Endodermal cell (in vitro differentiated cells): Measurements from ENCODE around the gene ZDHHC4. TPM values are rescaled to one million over a fixed set of nuclear protein-coding genes. Genes with fewer than 3 reads are reported as not detected.
"Not testable (repeated sequence)": the region's sequence is repeated elsewhere in the genome, so short reads cannot be mapped to it uniquely, and the experiment has no call there.

ENCODE experiments used
- DNase-seq: peaks from one replicate; pipeline ENCODE4 v3.0.0-alpha.2; 2017
- H3K27ac ChIP-seq: 2 replicates; pipeline ENCODE4 v1.5.1; 2013; ENCODE audit warnings: mild to moderate bottlenecking, low read depth, low read length, moderate library complexity
- H3K27me3 ChIP-seq: 2 replicates; pipeline ENCODE4 v1.6.1; 2013; ENCODE audit warnings: mild to moderate bottlenecking, low read length, moderate library complexity; ENCODE audit not compliant: insufficient read depth, control insufficient read depth, poor library complexity, severe bottlenecking
- H3K36me3 ChIP-seq: 2 replicates; pipeline ENCODE4 v1.7.0; 2013; ENCODE audit warnings: mild to moderate bottlenecking, low read length, moderate library complexity; ENCODE audit not compliant: control insufficient read depth, insufficient read depth
- H3K4me1 ChIP-seq: one replicate; pipeline ENCODE4 v1.7.0; 2013; ENCODE audit warnings: low read length; ENCODE audit not compliant: control insufficient read depth, insufficient read depth
- H3K4me3 ChIP-seq: 2 replicates; pipeline ENCODE4 v1.5.1; 2013; ENCODE audit warnings: mild to moderate bottlenecking, low read length, moderate library complexity
- H3K9ac ChIP-seq: 2 replicates; pipeline ENCODE4 v1.6.1; 2013; ENCODE audit warnings: mild to moderate bottlenecking, low read length, moderate library complexity; ENCODE audit not compliant: poor library complexity, severe bottlenecking; ENCODE audit errors: extremely low read depth
- H3K9me3 ChIP-seq: 2 replicates; pipeline ENCODE4 v1.6.1; 2013; ENCODE audit warnings: mild to moderate bottlenecking, low read length, moderate library complexity; ENCODE audit not compliant: control insufficient read depth
- H3K27ac Mint-ChIP-seq: 2 replicates; pipeline ENCODE4 v1.8.0; 2020; ENCODE audit warnings: mixed read lengths
- H3K27me3 Mint-ChIP-seq: 2 replicates; pipeline ENCODE4 v1.8.0; 2021; ENCODE audit warnings: mild to moderate bottlenecking, mixed read lengths; ENCODE audit not compliant: insufficient read depth
- H3K36me3 Mint-ChIP-seq: 2 replicates; pipeline ENCODE4 v1.8.0; 2020; ENCODE audit warnings: low read depth, mixed read lengths
- H3K4me1 Mint-ChIP-seq: 2 replicates; pipeline ENCODE4 v1.8.0; 2020; ENCODE audit warnings: mixed read lengths
- H3K4me3 Mint-ChIP-seq: 2 replicates; pipeline ENCODE4 v1.8.0; 2020; ENCODE audit warnings: mild to moderate bottlenecking, moderate library complexity, mixed read lengths
- H3K9me3 Mint-ChIP-seq: 2 replicates; pipeline ENCODE4 v1.8.0; 2020; ENCODE audit warnings: mild to moderate bottlenecking, mixed read lengths
- CTCF ChIP-seq: fragments of 200-600 bp; sonication (generic); conservative IDR thresholded peaks from 2 replicates; pipeline ENCODE4 v1.5.0; 2021; ENCODE audit warnings: antibody characterized with exemption, mild to moderate bottlenecking
- WGBS, 2 experiments: methylation state at CpG; one replicate each; pipeline versions ENCODE4 v1.1.5 to v1.1.7; 2013; ENCODE audit warnings: missing lambda C conversion rate in 2 of 2, mixed read lengths in 1 of 2; ENCODE audit not compliant: insufficient coverage in 1 of 2, insufficient read length in 1 of 2; 5-methylcytosine and 5-hydroxymethylcytosine counted together
- total RNA-seq, 2 donors: library from RNA; stranded (reverse); fragmentation: NEBNext Ultra II Directional in 1 of 2; extraction: Animal tissue kit (Norgen Biotek cat#: 25700) in 1 of 2; gene quantifications; 2 replicates in 1 of 2; 3 replicates in 1 of 2; pipeline ENCODE4 v1.2.1, GENCODE V29; 2021

The ZDHHC4 gene
- total RNA-seq, 2 donors from 2014 or later, result 79.1 to 85.6 TPM

DNA sequence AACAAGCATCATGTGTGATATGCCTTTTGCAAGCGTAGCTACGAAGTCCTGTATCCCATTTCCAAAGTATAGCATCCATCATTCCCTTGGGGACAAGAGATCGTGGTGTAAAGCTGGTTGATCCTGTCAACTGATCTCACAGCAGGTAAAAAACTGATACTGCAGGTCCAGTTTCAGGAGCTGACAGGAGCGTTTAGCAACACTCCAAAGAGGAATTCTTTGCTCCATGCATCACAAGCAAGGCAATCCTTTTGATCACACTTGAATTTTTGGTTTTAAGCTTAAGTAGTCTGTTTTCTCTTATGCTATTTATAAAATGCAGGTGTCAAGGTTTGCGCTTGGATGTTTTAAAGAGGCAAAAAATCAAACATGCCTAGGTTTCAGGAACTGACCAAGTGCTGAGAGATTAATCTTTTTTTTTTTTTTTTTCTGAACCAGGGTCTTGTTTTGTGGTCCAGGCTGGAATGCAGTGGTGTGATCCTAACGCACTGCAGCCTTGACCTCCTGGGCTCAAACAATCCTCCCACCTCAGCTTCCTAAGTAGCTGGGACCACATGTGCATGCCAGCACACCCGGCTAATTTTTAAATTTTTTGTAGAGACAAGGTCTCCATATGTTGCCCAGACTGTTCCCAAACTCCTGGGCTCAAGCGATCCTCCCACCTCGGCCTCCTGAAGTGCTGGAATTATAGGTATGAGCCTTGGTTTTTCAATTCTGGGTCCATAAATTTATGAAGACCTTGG is 1.8 kb upstream of the ZDHHC4 start:
- Histone ChIP-seq H3K27me3 (no peaks in the 10 kb centered on the region), H3K27ac (no peak overlapping the region), H3K9me3 (no peaks in the 10 kb centered on the region), H3K36me3 (peaks cover 1% of the 10 kb centered on the region), H3K4me1 (no peaks in the 10 kb centered on the region), H3K9ac (no peak overlapping the region), H3K4me3 (no peak overlapping the region)
- DNase-seq, result no peak
- peaks cover 9% of the 10 kb centered on the region for H3K36me3 Mint-ChIP-seq
- no peaks in the 10 kb centered on the region for H3K9me3 Mint-ChIP-seq
- H3K27ac Mint-ChIP-seq, result no peak overlapping the region
- peaks cover 6% of the 10 kb centered on the region for H3K27me3 Mint-ChIP-seq
- H3K4me3 Mint-ChIP-seq, result no peak overlapping the region
- H3K4me1 Mint-ChIP-seq, result peaks cover 6% of the 10 kb centered on the region
- TF ChIP-seq CTCF, result no peak
- WGBS, 2 experiments, result 89 to 91% methylated on average over 7 to 9 of the region's 9 CpGs

DNA sequence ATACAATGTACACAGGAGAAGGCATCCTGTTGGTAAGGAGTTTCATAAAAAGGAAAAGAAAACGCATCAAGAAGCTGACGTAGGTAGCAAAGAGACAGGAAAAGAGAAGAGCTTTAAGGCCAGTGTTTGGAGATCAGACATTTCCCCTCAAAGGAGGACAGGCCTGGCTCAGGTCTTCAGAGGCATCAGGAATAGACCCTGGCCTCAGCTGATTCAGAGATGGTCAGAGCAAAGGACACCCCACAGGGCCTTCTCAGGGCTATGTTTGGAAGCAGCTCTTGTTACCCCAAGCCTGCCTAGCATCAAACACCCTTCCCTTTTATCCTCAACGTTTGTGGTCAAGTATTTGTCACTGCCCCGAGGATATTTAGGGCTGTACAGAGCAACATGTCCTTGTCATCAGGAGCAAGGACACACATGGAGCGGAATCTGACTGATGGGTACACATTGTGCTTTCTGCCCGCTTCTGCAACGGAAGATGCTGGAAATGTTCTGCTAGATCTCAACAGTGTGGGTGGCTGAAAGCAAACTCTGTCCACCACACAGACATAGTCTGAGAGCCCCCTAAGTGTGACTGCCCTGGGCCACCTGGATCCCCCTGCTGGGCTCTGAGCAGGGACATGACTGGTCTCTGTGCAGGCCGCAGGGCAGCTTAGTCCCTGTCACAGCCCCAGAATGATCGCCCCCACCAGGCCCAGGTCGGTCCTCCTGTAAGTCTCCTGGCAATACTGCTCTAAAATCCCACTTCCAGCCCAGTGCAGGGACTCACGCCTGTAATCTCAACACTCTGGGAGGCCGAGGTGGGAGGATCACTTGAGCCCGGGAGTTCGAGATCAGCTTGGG is 1.0 kb upstream of the ZDHHC4 start:
- Histone ChIP-seq H3K27me3 (no peaks in the 10 kb centered on the region), H3K27ac (no peak overlapping the region), H3K9ac (no peak overlapping the region), H3K4me3 (no peak overlapping the region), H3K9me3 (no peaks in the 10 kb centered on the region), H3K4me1 (no peaks in the 10 kb centered on the region), H3K36me3 (peaks cover 8% of the 10 kb centered on the region)
- TF ChIP-seq CTCF, result peak; percentile 29
- peaks cover 6% of the 10 kb centered on the region for H3K27me3 Mint-ChIP-seq
- H3K4me3 Mint-ChIP-seq, result peak overlapping the region; percentile 73
- H3K4me1 Mint-ChIP-seq, result peaks cover 6% of the 10 kb centered on the region
- peak; percentile 74 for DNase-seq
- 84 to 87% methylated on average over 6 to 13 of the region's 14 CpGs for WGBS, 2 experiments
- peak overlapping the region; percentile 40 for H3K27ac Mint-ChIP-seq
- H3K9me3 Mint-ChIP-seq, result no peaks in the 10 kb centered on the region
- H3K36me3 Mint-ChIP-seq, result peaks cover 17% of the 10 kb centered on the region

- DNase-seq, H3K9me3 ChIP-seq, H3K4me1 Mint-ChIP-seq, H3K27me3 ChIP-seq, H3K9me3 Mint-ChIP-seq, H3K27ac Mint-ChIP-seq, H3K27ac ChIP-seq, H3K27me3 Mint-ChIP-seq, H3K4me1 ChIP-seq, H3K9ac ChIP-seq: not testable (repeated sequence)
- H3K36me3 ChIP-seq, result peaks cover 13% of the 10 kb centered on the region
- peaks cover 24% of the 10 kb centered on the region for H3K36me3 Mint-ChIP-seq
- H3K4me3 Mint-ChIP-seq, result peak overlapping the region; percentile 73
- H3K4me3 ChIP-seq, result peak overlapping the region; percentile 78
- WGBS, 2 experiments, result 29% methylated on average over 10 of the region's 14 CpGs; no CpG with 5 or more reads in 1 of the 2 experiments
Measured at GRCh38 chr7:6576867-6577368, 336 bp upstream of the ZDHHC4 start.
